Camera-type eye (tissue), 1 donor: ENCODE results near the gene HIPK2. TPM values are rescaled to one million over a fixed set of nuclear protein-coding genes. Genes with fewer than 3 reads are reported as not detected.

Experiments used
- total RNA-seq: library from RNA; depleted of rRNA; stranded (reverse); fragments of >200 nt; gene quantifications from one replicate; pipeline ENCODE4 v1.2.3, GENCODE V29; 2014

The HIPK2 gene
- 51.6 TPM for total RNA-seq

DNA sequence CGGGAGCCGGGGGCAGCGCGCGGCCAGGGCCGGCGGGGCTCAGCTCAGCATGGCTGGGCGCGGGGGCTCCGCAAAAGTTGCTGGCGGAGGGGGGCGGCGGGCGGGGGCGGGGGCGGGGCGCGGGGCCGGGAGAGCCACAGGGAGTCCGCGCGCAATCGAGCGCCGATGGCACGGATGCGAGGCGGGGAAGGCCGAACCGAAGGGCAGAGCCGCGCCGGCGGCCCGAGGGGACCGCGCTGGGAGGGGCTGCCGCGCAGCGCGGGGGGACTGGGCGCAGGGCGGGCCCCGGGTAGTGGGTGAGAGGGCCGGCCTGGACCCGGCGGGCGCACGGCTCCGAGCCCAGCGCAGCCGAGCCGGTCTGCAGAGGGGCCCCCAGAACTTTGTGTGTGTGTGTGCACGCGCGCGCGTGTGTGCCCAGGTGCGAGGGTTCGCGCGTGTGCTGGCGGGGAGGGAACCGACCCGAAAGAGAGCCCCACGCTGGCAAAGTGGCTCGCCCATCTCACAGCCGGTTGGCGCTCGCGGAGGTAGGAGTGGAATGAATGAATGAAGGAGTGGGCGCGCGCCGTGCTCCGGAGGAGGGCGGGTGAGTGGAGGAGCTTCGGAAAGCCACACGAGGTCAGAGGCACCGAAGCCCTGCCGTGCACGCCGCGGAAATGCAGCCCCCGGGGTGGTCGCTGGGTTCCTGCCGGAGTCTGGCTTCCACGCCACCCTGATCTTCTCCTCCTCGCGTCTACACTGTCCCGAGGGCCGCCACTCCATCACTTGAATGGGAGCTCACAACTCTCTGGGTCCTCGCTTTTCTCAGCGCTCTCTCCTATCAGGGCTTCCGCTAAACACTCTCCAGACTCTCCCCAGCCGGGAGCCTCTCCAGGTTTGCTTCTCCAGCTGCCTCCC lies at the start of gene HIPK2:
Gene HIPK2, minus strand, starts transcription at position 51 of the 894 bp plus-strand sequence. CDS start 375 bp downstream, outside the sequence.

GRCh38 chr7:139523199-139523941 lies 254.4 kb downstream of the HIPK2 start, which contains the start of gene CLEC2L:
TSS of gene CLEC2L (plus strand) at chr7:139523685. CDS start at chr7:139523928, 243 bp downstream.

Other genes with a start within 250 kb of the HIPK2 start
- gene TBXAS1, start 51.3 kb upstream of the HIPK2 start, total RNA-seq, result 5.9 TPM